ENCODE measurements around the gene IFNAR1.

Gene IFNAR1

DNA sequence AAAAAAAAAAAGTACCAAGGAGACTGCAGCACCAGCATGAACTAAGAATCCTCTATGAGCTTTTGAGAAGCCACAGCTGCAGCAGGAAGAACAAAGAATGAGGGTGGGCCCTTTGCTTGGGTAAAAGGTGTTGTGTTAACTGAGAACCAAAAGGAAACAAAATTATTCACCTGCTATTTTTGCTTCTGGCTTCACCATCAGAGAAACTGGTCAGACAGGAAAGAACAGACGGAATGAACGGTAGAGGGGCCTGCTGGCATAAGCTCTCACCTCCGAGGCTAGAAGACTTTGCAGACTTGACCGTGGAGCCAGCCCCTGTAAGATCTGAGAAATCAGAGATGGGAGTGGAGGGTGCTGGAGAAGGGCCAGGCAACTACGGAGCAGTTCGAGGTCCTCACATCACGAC is 31.0 kb upstream of the IFNAR1 start:
- Histone ChIP-seq H3K4me1 (ENCODE audit: control insufficient read depth in 2 of 2, insufficient read depth in 1 of 2, low read depth in 1 of 2, low read length in 2 of 2) (peaks cover 0 to 4% of the 10 kb centered on the region in 2 donors), H3K9me3 (replicated peaks in 1 of 2; ENCODE audit: control insufficient read depth in 2 of 2, insufficient read depth in 1 of 2, low read depth in 1 of 2, low read length in 2 of 2) (no peaks in the 10 kb centered on the region), H2BK12ac (ENCODE audit: low read length) (no peak overlapping the region), H2AK5ac (ENCODE audit: low read depth, low read length) (no peak overlapping the region), H2BK5ac (ENCODE audit: low read length) (no peak overlapping the region), H3K23ac (ENCODE audit: low read depth, low read length, poor library complexity) (no peak overlapping the region), H3K4ac (ENCODE audit: low read length) (no peak overlapping the region), H2AFZ (ENCODE audit: low read length) (no peak overlapping the region), H3K27ac (replicated peaks; ENCODE audit: low read length) (no peak overlapping the region), H3K4me2 (ENCODE audit: insufficient read depth, low read length, poor library complexity, severe bottlenecking) (no peak overlapping the region), H3K14ac (ENCODE audit: low read length) (no peak overlapping the region), H3K79me1 (ENCODE audit: low read depth, low read length) (no peaks in the 10 kb centered on the region), H3K9ac (ENCODE audit: low read depth, low read length, poor library complexity) (no peak overlapping the region), H4K8ac (ENCODE audit: low read depth, low read length) (no peak overlapping the region), H3K27me3 (ENCODE audit: control insufficient read depth in 3 of 3, insufficient read depth in 3 of 3, low read depth in 1 of 3, low read length in 3 of 3) (no peaks in the 10 kb centered on the region), H3K4me3 (ENCODE audit: low read length in 2 of 2) (no peak overlapping the region), H2BK15ac (ENCODE audit: low read length) (no peak overlapping the region), H3K36me3 (replicated peaks in 1 of 2; ENCODE audit: control insufficient read depth in 2 of 2, insufficient read depth in 2 of 2, low read length in 2 of 2) (peaks cover 0 to 2% of the 10 kb centered on the region in 2 donors), H3K18ac (ENCODE audit: low read length) (no peak overlapping the region), H2BK120ac (ENCODE audit: low read depth, low read length) (no peak overlapping the region), H4K91ac (ENCODE audit: low read depth, low read length, poor library complexity) (no peak overlapping the region)
- WGBS, 2 donors (ENCODE audit: extremely low coverage in 2 of 2, insufficient read length in 2 of 2, insufficient replicate concordance in 1 of 2), result no CpG with 5 or more reads among the region's 7 CpGs
- DNase-seq (ENCODE audit: low spot score), result no peak

DNA sequence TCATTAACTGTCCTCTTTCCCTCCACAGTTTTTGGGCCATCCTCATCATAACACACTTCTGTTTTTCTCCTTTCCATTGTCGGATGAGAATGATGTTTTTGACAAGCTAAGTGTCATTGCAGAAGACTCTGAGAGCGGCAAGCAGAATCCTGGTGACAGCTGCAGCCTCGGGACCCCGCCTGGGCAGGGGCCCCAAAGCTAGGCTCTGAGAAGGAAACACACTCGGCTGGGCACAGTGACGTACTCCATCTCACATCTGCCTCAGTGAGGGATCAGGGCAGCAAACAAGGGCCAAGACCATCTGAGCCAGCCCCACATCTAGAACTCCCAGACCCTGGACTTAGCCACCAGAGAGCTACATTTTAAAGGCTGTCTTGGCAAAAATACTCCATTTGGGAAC is 28.6 kb upstream of the IFNAR1 start:
- no peak overlapping the region for H3K14ac ChIP-seq (ENCODE audit: low read length)
- H2BK15ac ChIP-seq (ENCODE audit: low read length), result no peak overlapping the region
- H4K8ac ChIP-seq (ENCODE audit: low read depth, low read length), result no peak overlapping the region
- H3K4me3 ChIP-seq (ENCODE audit: low read length in 2 of 2), result no peak overlapping the region
- H3K79me1 ChIP-seq (ENCODE audit: low read depth, low read length), result no peaks in the 10 kb centered on the region
- no peak overlapping the region for H4K91ac ChIP-seq (ENCODE audit: low read depth, low read length, poor library complexity)
- H3K18ac ChIP-seq (ENCODE audit: low read length), result no peak overlapping the region
- H3K9me3 ChIP-seq (replicated peaks in 1 of 2; ENCODE audit: control insufficient read depth in 2 of 2, insufficient read depth in 1 of 2, low read depth in 1 of 2, low read length in 2 of 2), result no peaks in the 10 kb centered on the region
- no peak overlapping the region for H2AK5ac ChIP-seq (ENCODE audit: low read depth, low read length)
- H2BK5ac ChIP-seq (ENCODE audit: low read length), result no peak overlapping the region
- no peak overlapping the region for H3K27ac ChIP-seq (replicated peaks; ENCODE audit: low read length)
- no peak overlapping the region for H2BK120ac ChIP-seq (ENCODE audit: low read depth, low read length)
- H3K23ac ChIP-seq (ENCODE audit: low read depth, low read length, poor library complexity), result no peak overlapping the region
- DNase-seq (ENCODE audit: low spot score), result no peak
- H3K4me1 ChIP-seq (ENCODE audit: control insufficient read depth in 2 of 2, insufficient read depth in 1 of 2, low read depth in 1 of 2, low read length in 2 of 2), result no peaks in the 10 kb centered on the region
- H3K27me3 ChIP-seq (ENCODE audit: control insufficient read depth in 3 of 3, insufficient read depth in 3 of 3, low read depth in 1 of 3, low read length in 3 of 3), result no peaks in the 10 kb centered on the region
- no peak overlapping the region for H3K4ac ChIP-seq (ENCODE audit: low read length)
- no peak overlapping the region for H2AFZ ChIP-seq (ENCODE audit: low read length)
- no peak overlapping the region for H3K4me2 ChIP-seq (ENCODE audit: insufficient read depth, low read length, poor library complexity, severe bottlenecking)
- H3K36me3 ChIP-seq (replicated peaks in 1 of 2; ENCODE audit: control insufficient read depth in 2 of 2, insufficient read depth in 2 of 2, low read length in 2 of 2), result peaks cover 0 to 2% of the 10 kb centered on the region in 2 donors
- H3K9ac ChIP-seq (ENCODE audit: low read depth, low read length, poor library complexity), result no peak overlapping the region
- no CpG with 5 or more reads among the region's 6 CpGs for WGBS, 2 donors (ENCODE audit: extremely low coverage in 2 of 2, insufficient read length in 2 of 2, insufficient replicate concordance in 1 of 2)
- no peak overlapping the region for H2BK12ac ChIP-seq (ENCODE audit: low read length)

- H3K27ac ChIP-seq (replicated peaks; ENCODE audit: low read length), result no peak overlapping the region
- H3K18ac ChIP-seq (ENCODE audit: low read length), result no peak overlapping the region
- no peak overlapping the region for H4K91ac ChIP-seq (ENCODE audit: low read depth, low read length, poor library complexity)
- H2AFZ ChIP-seq (ENCODE audit: low read length), result no peak overlapping the region
- no peak for DNase-seq (ENCODE audit: low spot score)
- peaks cover 0 to 2% of the 10 kb centered on the region in 2 donors for H3K36me3 ChIP-seq (replicated peaks in 1 of 2; ENCODE audit: control insufficient read depth in 2 of 2, insufficient read depth in 2 of 2, low read length in 2 of 2)
- no peaks in the 10 kb centered on the region for H3K9me3 ChIP-seq (replicated peaks in 1 of 2; ENCODE audit: control insufficient read depth in 2 of 2, insufficient read depth in 1 of 2, low read depth in 1 of 2, low read length in 2 of 2)
- no peak overlapping the region for H2BK5ac ChIP-seq (ENCODE audit: low read length)
- no CpG with 5 or more reads among the region's 5 CpGs for whole genome bisulfite sequencing, 2 donors (ENCODE audit: extremely low coverage in 2 of 2, insufficient read length in 2 of 2, insufficient replicate concordance in 1 of 2)
- H3K4me2 ChIP-seq (ENCODE audit: insufficient read depth, low read length, poor library complexity, severe bottlenecking), result no peak overlapping the region
- H4K8ac ChIP-seq (ENCODE audit: low read depth, low read length), result no peak overlapping the region
- H3K79me1 ChIP-seq (ENCODE audit: low read depth, low read length), result no peaks in the 10 kb centered on the region
- H3K4ac ChIP-seq (ENCODE audit: low read length), result no peak overlapping the region
- no peak overlapping the region for H3K23ac ChIP-seq (ENCODE audit: low read depth, low read length, poor library complexity)
- H3K27me3 ChIP-seq (ENCODE audit: control insufficient read depth in 3 of 3, insufficient read depth in 3 of 3, low read depth in 1 of 3, low read length in 3 of 3), result no peaks in the 10 kb centered on the region
- no peak overlapping the region for H3K9ac ChIP-seq (ENCODE audit: low read depth, low read length, poor library complexity)
- H2AK5ac ChIP-seq (ENCODE audit: low read depth, low read length), result no peak overlapping the region
- no peak overlapping the region for H3K14ac ChIP-seq (ENCODE audit: low read length)
- H2BK12ac ChIP-seq (ENCODE audit: low read length), result no peak overlapping the region
- no peak overlapping the region for H2BK15ac ChIP-seq (ENCODE audit: low read length)
- H3K4me1 ChIP-seq (ENCODE audit: control insufficient read depth in 2 of 2, insufficient read depth in 1 of 2, low read depth in 1 of 2, low read length in 2 of 2), result no peaks in the 10 kb centered on the region
- no peak overlapping the region for H2BK120ac ChIP-seq (ENCODE audit: low read depth, low read length)
- no peak overlapping the region for H3K4me3 ChIP-seq (ENCODE audit: low read length in 2 of 2)
These were observed 25.5 kb upstream of the IFNAR1 start for GRCh38 chr21:33299181-33299752.

DNA sequence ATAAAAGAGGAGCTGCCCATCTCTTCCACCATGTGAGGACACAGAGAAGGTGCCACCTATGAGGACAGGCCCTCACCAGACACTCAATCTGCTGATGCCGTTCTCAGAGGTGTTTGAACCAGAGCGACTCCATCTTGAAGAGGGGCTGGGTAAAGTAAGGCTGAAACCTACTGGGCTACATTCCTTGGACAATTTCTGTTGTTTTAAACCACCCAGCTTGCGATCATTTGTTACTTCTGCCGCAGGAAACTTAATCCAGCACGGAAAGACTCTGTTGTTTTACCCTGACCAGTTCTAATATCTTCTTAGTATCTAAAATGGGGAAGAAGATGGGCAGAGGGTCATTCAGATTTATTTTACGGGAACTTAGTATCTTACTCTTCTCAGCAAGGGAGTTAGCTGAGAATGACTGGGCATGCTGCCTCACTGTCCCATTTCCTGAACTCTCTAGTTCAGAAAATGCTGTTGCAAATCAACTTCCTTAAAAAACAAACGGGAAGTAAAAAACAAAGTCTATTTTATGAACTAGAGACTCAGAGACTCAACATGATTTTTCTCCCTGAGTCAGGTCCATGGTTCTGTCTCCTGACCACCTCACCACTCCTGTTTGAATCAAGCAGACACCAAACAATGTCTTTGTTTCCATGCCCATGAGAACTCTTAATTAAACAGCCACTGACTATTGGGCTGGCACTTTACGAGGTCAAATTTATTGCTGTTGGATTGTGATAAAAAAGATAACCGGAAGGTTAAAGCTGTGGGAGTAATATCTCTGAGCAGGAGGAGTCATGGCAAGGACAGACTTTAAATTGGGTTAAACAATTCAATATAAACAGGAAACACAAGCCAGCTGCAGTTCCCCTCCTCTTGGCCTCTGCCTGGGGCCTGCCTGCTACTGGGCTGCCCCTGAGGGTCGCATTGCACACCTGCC is 23.8 kb upstream of the IFNAR1 start:
- no peak overlapping the region for H3K4ac ChIP-seq (ENCODE audit: low read length)
- H4K91ac ChIP-seq (ENCODE audit: low read depth, low read length, poor library complexity), result no peak overlapping the region
- H2BK120ac ChIP-seq (ENCODE audit: low read depth, low read length), result no peak overlapping the region
- no peak overlapping the region for H3K4me2 ChIP-seq (ENCODE audit: insufficient read depth, low read length, poor library complexity, severe bottlenecking)
- no peak overlapping the region for H2BK12ac ChIP-seq (ENCODE audit: low read length)
- H3K79me1 ChIP-seq (ENCODE audit: low read depth, low read length), result no peaks in the 10 kb centered on the region
- no peak overlapping the region for H3K14ac ChIP-seq (ENCODE audit: low read length)
- no peak for DNase-seq (ENCODE audit: low spot score)
- H3K9me3 ChIP-seq (replicated peaks in 1 of 2; ENCODE audit: control insufficient read depth in 2 of 2, insufficient read depth in 1 of 2, low read depth in 1 of 2, low read length in 2 of 2), result no peaks in the 10 kb centered on the region
- peaks cover 0 to 2% of the 10 kb centered on the region in 2 donors for H3K36me3 ChIP-seq (replicated peaks in 1 of 2; ENCODE audit: control insufficient read depth in 2 of 2, insufficient read depth in 2 of 2, low read length in 2 of 2)
- no CpG with 5 or more reads among the region's 10 CpGs for WGBS, 2 donors (ENCODE audit: extremely low coverage in 2 of 2, insufficient read length in 2 of 2, insufficient replicate concordance in 1 of 2)
- H2AFZ ChIP-seq (ENCODE audit: low read length), result peak overlapping the region; percentile 15
- no peak overlapping the region for H2BK15ac ChIP-seq (ENCODE audit: low read length)
- no peak overlapping the region for H2AK5ac ChIP-seq (ENCODE audit: low read depth, low read length)
- H3K9ac ChIP-seq (ENCODE audit: low read depth, low read length, poor library complexity), result no peak overlapping the region
- no peak overlapping the region for H2BK5ac ChIP-seq (ENCODE audit: low read length)
- no peak overlapping the region for H3K23ac ChIP-seq (ENCODE audit: low read depth, low read length, poor library complexity)
- H3K27me3 ChIP-seq (ENCODE audit: control insufficient read depth in 3 of 3, insufficient read depth in 3 of 3, low read depth in 1 of 3, low read length in 3 of 3), result no peaks in the 10 kb centered on the region
- H3K18ac ChIP-seq (ENCODE audit: low read length), result no peak overlapping the region
- no peak overlapping the region for H4K8ac ChIP-seq (ENCODE audit: low read depth, low read length)
- H3K27ac ChIP-seq (replicated peaks; ENCODE audit: low read length), result no peak overlapping the region
- no peak overlapping the region for H3K4me3 ChIP-seq (ENCODE audit: low read length in 2 of 2)
- no peaks in the 10 kb centered on the region for H3K4me1 ChIP-seq (ENCODE audit: control insufficient read depth in 2 of 2, insufficient read depth in 1 of 2, low read depth in 1 of 2, low read length in 2 of 2)

Data from neuronal stem cell (in vitro differentiated cells).